GM18519 (cell line): ENCODE measurements around the gene EFCAB11.
"Not testable (repeated sequence)": the region's sequence is repeated elsewhere in the genome, so short reads cannot be mapped to it uniquely, and the experiment has no call there.

Experiments
- ATAC-seq: cut with Tn5 transposase; IDR thresholded peaks from one replicate; pipeline ENCODE4 v1.9.1; 2021; ENCODE audit warnings: mild to moderate bottlenecking, moderate library complexity; ENCODE audit not compliant: unreplicated experiment, low FRiP score

The EFCAB11 gene

GRCh38 chr14:89912667-89913211 lies 41.8 kb downstream of the EFCAB11 start:
- no peak for ATAC-seq

- ATAC-seq, result no peak
Observed at GRCh38 chr14:89912221-89912620, 42.3 kb downstream of the EFCAB11 start.

DNA sequence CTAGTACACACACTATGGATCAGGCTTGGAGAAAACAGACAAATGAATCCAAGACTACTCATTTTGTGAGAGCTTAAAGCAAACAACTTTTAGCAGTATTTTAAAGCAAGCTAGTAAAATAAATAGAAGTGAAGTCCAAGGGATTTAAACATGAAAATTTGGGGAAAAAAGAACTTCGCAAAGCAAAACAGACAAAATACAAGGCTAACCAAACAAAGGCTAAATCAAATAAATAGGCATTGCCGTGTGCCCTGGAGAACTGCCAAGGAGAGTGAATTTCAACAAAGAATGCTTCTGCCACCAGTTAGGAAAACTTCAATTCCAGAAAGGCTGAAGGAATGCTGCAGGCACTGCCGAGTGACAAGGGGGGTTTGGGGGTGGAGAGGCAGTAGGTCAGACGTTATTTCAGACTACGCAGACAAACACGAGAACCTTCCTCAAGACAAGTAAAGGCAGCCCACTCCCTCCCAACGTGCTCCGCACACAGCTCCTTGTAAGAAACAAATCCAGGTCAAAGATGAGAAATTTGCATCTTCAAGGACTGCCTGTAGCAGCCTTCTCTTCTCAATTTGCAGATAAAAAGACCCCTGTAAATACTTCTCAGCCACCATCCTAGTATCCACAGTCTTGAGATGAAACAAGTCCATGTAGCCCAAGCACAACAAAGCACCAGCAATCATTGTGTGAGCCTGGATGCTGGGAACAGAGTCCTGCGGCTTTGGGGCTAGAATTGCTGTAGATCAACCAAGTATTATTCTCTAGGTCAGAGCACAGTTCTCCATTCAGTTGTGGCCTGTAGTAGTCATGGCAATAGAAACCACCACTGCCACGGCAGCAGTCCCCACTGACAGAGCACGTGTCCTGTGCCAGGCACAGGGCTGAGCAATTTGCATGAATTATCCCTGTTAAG lies 43.3 kb downstream of the EFCAB11 start:
- ATAC-seq, result no peak

GRCh38 chr14:89910691-89911009 lies 43.9 kb downstream of the EFCAB11 start:
- no peak for ATAC-seq

GRCh38 chr14:89909586-89909985 lies 44.9 kb downstream of the EFCAB11 start:
- no peak for ATAC-seq

- ATAC-seq, result no peak
Observed at GRCh38 chr14:89908712-89909450, 45.6 kb downstream of the EFCAB11 start.

DNA sequence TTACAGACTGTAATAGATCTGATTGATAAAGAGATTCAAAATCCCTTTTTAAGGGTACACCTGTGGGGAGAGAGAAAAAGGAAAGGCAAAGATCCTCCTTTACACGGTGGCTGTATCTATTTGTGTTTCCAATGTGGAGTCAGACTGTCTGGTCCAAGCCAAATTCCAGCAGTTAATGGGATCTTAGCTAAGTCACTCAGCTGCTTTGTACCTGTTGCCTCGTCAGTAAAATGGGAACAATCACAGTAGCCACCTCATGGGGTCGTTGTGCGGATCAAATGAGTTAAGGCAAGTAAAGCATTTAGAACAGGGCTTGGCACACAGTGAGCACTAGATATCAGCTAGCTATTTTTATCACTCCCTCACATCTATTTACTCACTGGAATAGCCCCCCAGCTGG lies 46.9 kb downstream of the EFCAB11 start:
- no peak for ATAC-seq

- ATAC-seq, result no peak
Observed at GRCh38 chr14:89906000-89906399, 48.5 kb downstream of the EFCAB11 start.

DNA sequence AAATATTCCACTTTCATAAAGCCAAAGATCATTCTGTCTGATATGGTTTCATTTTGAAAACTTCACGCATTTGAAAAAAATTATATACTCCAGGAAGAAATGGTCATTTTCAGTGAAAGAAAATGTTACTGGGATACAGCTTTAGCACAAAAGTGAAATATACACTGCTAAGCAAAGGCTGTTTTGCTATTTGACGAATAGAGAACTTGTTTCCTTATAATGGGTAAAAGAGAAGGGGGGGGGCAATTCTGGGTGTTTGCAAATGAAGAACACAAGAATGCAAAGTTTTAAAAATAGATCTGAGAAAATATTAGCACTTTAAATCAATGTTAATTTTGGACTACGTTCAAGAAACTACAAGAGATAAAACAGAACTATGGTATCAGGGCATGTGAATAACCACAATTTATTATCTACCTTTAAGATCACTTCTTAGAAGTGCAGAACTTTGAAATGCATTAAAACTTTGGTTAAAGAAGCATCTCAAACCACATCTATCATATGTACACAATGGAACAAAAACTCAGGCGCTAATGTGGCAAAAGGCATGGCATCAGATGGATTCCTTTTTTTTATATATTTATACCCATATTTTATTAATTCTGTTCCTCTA lies 51.1 kb downstream of the EFCAB11 start:
- no peak for ATAC-seq

DNA sequence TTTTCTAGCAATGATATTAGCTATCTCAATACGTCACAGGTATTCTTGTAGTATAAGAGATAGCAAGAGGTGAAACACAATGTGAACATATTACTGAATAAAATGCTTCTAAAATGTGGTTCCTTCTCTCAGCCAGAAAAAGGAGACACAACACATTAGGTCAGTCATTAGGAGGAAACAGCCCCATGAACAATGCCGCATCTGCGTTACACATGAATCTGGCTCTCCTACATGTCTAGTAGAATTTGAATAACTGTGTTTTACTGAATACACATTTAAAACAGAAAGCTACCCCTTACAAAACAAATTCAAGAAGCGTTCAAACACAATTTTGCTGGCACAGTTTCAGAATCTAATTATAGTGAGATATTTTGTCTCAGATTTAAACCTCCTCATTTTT lies 51.6 kb downstream of the EFCAB11 start:
- no peak for ATAC-seq

GRCh38 chr14:89900802-89901201 lies 53.7 kb downstream of the EFCAB11 start:
- no peak for ATAC-seq

DNA sequence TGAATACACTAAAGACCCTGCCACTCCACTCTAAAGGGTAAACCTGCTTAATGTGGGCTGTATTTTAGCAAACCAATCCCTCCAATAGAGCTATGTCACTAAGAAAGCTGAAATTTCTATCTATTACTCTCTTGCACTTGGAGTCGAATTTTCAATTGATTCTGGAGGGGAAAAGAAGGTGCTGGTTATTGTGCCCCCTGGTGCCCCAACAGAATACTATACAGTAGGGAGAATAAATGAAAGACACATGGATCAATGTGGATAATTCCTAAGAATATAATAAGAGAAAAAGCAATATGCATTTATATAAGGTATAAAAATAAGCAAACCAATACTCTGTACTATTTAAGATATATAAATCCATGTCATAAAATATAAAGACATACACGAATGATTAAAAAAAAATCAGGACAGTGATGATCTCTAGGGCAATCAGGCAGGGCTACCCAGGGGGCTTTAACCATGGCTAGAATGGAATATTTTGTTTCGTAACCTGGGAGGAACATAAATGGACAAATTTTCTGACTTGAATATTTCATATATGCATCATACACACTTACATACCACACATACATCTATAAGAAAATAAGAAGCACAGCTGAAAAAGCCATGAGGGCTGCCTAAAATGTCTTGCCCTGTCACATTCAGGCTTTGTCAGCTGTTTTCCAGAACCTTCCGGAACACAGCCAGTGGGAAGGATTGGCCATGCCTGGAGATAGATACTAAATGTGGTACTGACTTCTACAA lies 54.4 kb downstream of the EFCAB11 start:
- ATAC-seq, result no peak

GRCh38 chr14:89899291-89899690 lies 55.2 kb downstream of the EFCAB11 start:
- ATAC-seq, result no peak

- ATAC-seq, result not testable (repeated sequence)
Observed at GRCh38 chr14:89893388-89893787, 61.1 kb downstream of the EFCAB11 start.

GRCh38 chr14:89892953-89893352 lies 61.6 kb downstream of the EFCAB11 start:
- no peak for ATAC-seq

- ATAC-seq, result not testable (repeated sequence)
Observed at GRCh38 chr14:89891721-89892120, 62.8 kb downstream of the EFCAB11 start.

GRCh38 chr14:89891055-89891454 lies 63.5 kb downstream of the EFCAB11 start:
- ATAC-seq, result no peak

- ATAC-seq, result no peak
Observed at GRCh38 chr14:89890589-89890988, 63.9 kb downstream of the EFCAB11 start.

DNA sequence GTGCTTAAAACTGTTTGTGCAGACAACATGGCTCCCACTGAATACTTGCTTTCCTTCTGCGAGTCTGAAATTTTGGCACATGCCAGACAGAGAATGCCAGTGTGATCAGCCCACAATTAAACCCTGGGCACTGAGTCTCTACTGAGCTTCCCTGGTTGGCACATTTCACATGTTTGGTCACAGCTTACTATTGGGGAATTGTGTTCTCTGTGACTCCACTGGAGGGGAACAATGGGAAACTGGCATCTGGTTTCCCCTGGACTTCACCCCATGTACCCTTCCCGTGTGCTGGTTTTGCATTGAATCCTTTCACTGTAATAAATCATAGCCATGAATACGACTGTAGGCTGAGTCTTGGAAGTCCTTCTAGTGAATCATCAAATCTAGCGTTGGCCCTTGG lies 64.9 kb downstream of the EFCAB11 start:
- ATAC-seq, result no peak

- ATAC-seq, result no peak
Observed at GRCh38 chr14:89884761-89885160, 69.8 kb downstream of the EFCAB11 start.
